GM21526 (cell line): Measurements from ENCODE around the gene LRP1.

ENCODE experiments used
- ATAC-seq: cut with Tn5 transposase; IDR thresholded peaks from one replicate; pipeline ENCODE4 v1.9.1; 2021; ENCODE audit warnings: moderate library complexity; ENCODE audit not compliant: unreplicated experiment, low FRiP score

Gene LRP1

GRCh38 chr12:57185906-57186508 lies 57.7 kb downstream of the LRP1 start:
- no peak for ATAC-seq

- ATAC-seq: no peak
Measured at GRCh38 chr12:57187222-57188089, 59.2 kb downstream of the LRP1 start.

- ATAC-seq: no peak
Measured at GRCh38 chr12:57188090-57188425, 59.8 kb downstream of the LRP1 start.

- no peak for ATAC-seq
Measured at GRCh38 chr12:57190037-57190436, 61.8 kb downstream of the LRP1 start.

- ATAC-seq: no peak
Measured at GRCh38 chr12:57190821-57191220, 62.5 kb downstream of the LRP1 start.

- no peak for ATAC-seq
Measured at GRCh38 chr12:57191410-57191809, 63.1 kb downstream of the LRP1 start.

GRCh38 chr12:57192920-57193319 lies 64.6 kb downstream of the LRP1 start:
- ATAC-seq: no peak

GRCh38 chr12:57193706-57194245 lies 65.5 kb downstream of the LRP1 start:
- no peak for ATAC-seq

GRCh38 chr12:57194253-57194652 lies 66.0 kb downstream of the LRP1 start:
- ATAC-seq: no peak

- ATAC-seq: no peak
Measured at GRCh38 chr12:57195186-57195585, 66.9 kb downstream of the LRP1 start.

- no peak for ATAC-seq
Measured at GRCh38 chr12:57195611-57196371, 67.5 kb downstream of the LRP1 start.

- ATAC-seq: no peak
Measured at GRCh38 chr12:57196439-57196838, 68.2 kb downstream of the LRP1 start.

- no peak for ATAC-seq
Measured at GRCh38 chr12:57196956-57197355, 68.7 kb downstream of the LRP1 start.

- ATAC-seq: no peak
Measured at GRCh38 chr12:57198329-57198728, 70.0 kb downstream of the LRP1 start.

GRCh38 chr12:57199191-57199590 lies 70.9 kb downstream of the LRP1 start:
- ATAC-seq: no peak

- no peak for ATAC-seq
Measured at GRCh38 chr12:57200497-57200896, 72.2 kb downstream of the LRP1 start.

- ATAC-seq: no peak
Measured at GRCh38 chr12:57201219-57201618, 72.9 kb downstream of the LRP1 start.

- ATAC-seq: no peak
Measured at GRCh38 chr12:57201631-57202030, 73.3 kb downstream of the LRP1 start.

- ATAC-seq: no peak
Measured at GRCh38 chr12:57202321-57202720, 74.0 kb downstream of the LRP1 start.

- no peak for ATAC-seq
Measured at GRCh38 chr12:57203201-57203600, 74.9 kb downstream of the LRP1 start.

- no peak for ATAC-seq
Measured at GRCh38 chr12:57203791-57204190, 75.5 kb downstream of the LRP1 start.
